Ovary (tissue), 3 donors: ENCODE data around the gene C2orf76.

ENCODE experiments used
- CTCF ChIP-seq, 3 donors: fragments of 450-650 bp in 2 of 3; fragments of 200-600 bp in 1 of 3; IDR thresholded peaks; one replicate each; pipeline versions ENCODE4 v1.5.1 to v1.8.0; 2016 to 2022; ENCODE audit warnings: antibody characterized with exemption in 3 of 3, mild to moderate bottlenecking in 1 of 3
- EP300 ChIP-seq: sonication (generic); formaldehyde crosslinking; IDR thresholded peaks from one replicate; pipeline ENCODE4 v1.6.1; 2017; ENCODE audit warnings: antibody characterized with exemption
- POLR2A ChIP-seq: fragments of 450-650 bp; IDR thresholded peaks from one replicate; pipeline ENCODE4 v1.6.1; 2017; ENCODE audit warnings: antibody characterized with exemption, mild to moderate bottlenecking, moderate library complexity
- donor health status: DM: no; HTN: no; CAD: no.

GRCh38 chr2:119254601-119255080 is 112.0 kb downstream of the C2orf76 start:
- no peak for TF ChIP-seq CTCF (IDR thresholded peaks at IDR 0.05)
- no peak for TF ChIP-seq POLR2A
- TF ChIP-seq EP300, result no peak
